B cell (primary cell): ENCODE measurements around the gene DCUN1D2. TPM values are rescaled to one million over a fixed set of nuclear protein-coding genes. Genes with fewer than 3 reads are reported as not detected.
"Not testable (repeated sequence)": the region's sequence is repeated elsewhere in the genome, so short reads cannot be mapped to it uniquely, and the experiment has no call there.

Source experiments
- ATAC-seq: fragments of 200-7000 bp; cut with Tn5 transposase; one replicate; pipeline ENCODE4 v1.10.0; 2021; ENCODE audit warnings: low read depth, mild to moderate bottlenecking, moderate number of reproducible peaks, moderate library complexity
- CTCF ChIA-PET: fragments of 350-600 bp; sonication (Branson Sonifier 250); formaldehyde crosslinking; loops from one replicate; lab custom pipeline; 2021; ENCODE audit warnings: antibody characterized with exemption, inconsistent platforms; lab: Charles Lee
- POLR2A ChIA-PET: fragments of 350-600 bp; sonication (Branson Sonifier 250); formaldehyde crosslinking; loops from one replicate; lab custom pipeline; 2021; ENCODE audit warnings: antibody characterized with exemption; lab: Charles Lee
- DNase-seq: peaks from one replicate; pipeline ENCODE4 v3.0.0; 2013
- H2AFZ ChIP-seq: 2 replicates; pipeline ENCODE4 v1.6.1; 2012; ENCODE audit warnings: mild to moderate bottlenecking, low read depth, low read length; ENCODE audit not compliant: insufficient read depth, poor library complexity, severe bottlenecking
- H3K27ac ChIP-seq, 2 donors: 1 replicate in 1 of 2; 2 replicates in 1 of 2; pipeline ENCODE4 v1.5.1; 2012 to 2013; ENCODE audit warnings: low read length in 2 of 2, mild to moderate bottlenecking in 2 of 2, moderate library complexity in 1 of 2
- H3K27me3 ChIP-seq, 4 experiments: fragments of 200-600 bp in 1 of 4; sonication (generic) in 1 of 4; replicated peaks in 1 of 4; 1 replicate in 2 of 4; 2 replicates in 2 of 4; pipeline versions ENCODE4 v1.6.1 to v1.7.0; 2013 to 2016; ENCODE audit warnings: low read length in 3 of 4, mild to moderate bottlenecking in 2 of 4, mixed read lengths in 1 of 4, moderate library complexity in 1 of 4; ENCODE audit not compliant: insufficient read depth in 4 of 4, control insufficient read depth in 3 of 4; ENCODE audit errors: control extremely low read depth in 1 of 4
- H3K36me3 ChIP-seq, 2 experiments: replicated peaks in 1 of 2; 1 replicate in 1 of 2; 2 replicates in 1 of 2; pipeline versions ENCODE4 v1.6.1 to v1.7.1; 2013; ENCODE audit warnings: low read length in 1 of 2; ENCODE audit not compliant: insufficient read depth in 2 of 2, control insufficient read depth in 1 of 2; ENCODE audit errors: control extremely low read depth in 1 of 2, extremely low read depth in 1 of 2
- H3K4me1 ChIP-seq, 2 donors: fragments of 200-600 bp in 1 of 2; sonication (generic) in 1 of 2; 1 replicate in 1 of 2; 2 replicates in 1 of 2; pipeline versions ENCODE4 v1.5.1 to v1.6.1; 2013 to 2017; ENCODE audit warnings: low read length in 2 of 2; ENCODE audit not compliant: control insufficient read depth in 2 of 2, insufficient read depth in 2 of 2
- H3K4me2 ChIP-seq: replicated peaks from 2 replicates; pipeline ENCODE3; 2012; ENCODE audit warnings: mild to moderate bottlenecking, low read depth, low read length; ENCODE audit not compliant: poor library complexity, severe bottlenecking
- H3K4me3 ChIP-seq, 5 experiments: fragments of 200-600 bp in 1 of 5; sonication (generic) in 1 of 5; 1 replicate in 3 of 5; 2 replicates in 2 of 5; pipeline versions ENCODE4 v1.5.1 to v1.7.0; 2011 to 2016; ENCODE audit warnings: low read length in 4 of 5, mild to moderate bottlenecking in 4 of 5, low read depth in 2 of 5, control low read depth in 1 of 5, moderate library complexity in 1 of 5; ENCODE audit not compliant: insufficient read depth in 1 of 5; ENCODE audit errors: control extremely low read depth in 1 of 5, extremely low read depth in 1 of 5
- H3K79me2 ChIP-seq: fragments of 200-600 bp; sonication (generic); one replicate; pipeline ENCODE4 v1.6.0; 2016; ENCODE audit warnings: low read length; ENCODE audit not compliant: control insufficient read depth, insufficient read depth
- H3K9ac ChIP-seq: fragments of 200-600 bp; sonication (generic); 2 replicates; pipeline ENCODE4 v1.6.1; 2017; ENCODE audit warnings: mild to moderate bottlenecking, low read length, moderate library complexity
- H3K9me3 ChIP-seq, 3 donors: one replicate each; pipeline versions ENCODE4 v1.6.1 to v1.7.1; 2013; ENCODE audit warnings: low read length in 2 of 3; ENCODE audit not compliant: control insufficient read depth in 2 of 3, insufficient read depth in 1 of 3; ENCODE audit errors: control extremely low read depth in 1 of 3
- H4K20me1 ChIP-seq: 2 replicates; pipeline ENCODE4 v1.6.0; 2012; ENCODE audit warnings: mild to moderate bottlenecking, low read length; ENCODE audit not compliant: insufficient read depth, control insufficient read depth, poor library complexity, severe bottlenecking
- H3K27ac Mint-ChIP-seq: one replicate; pipeline ENCODE4 v1.8.0; 2021; ENCODE audit warnings: mixed read lengths
- H3K27me3 Mint-ChIP-seq: one replicate; pipeline ENCODE4 v1.8.0; 2021; ENCODE audit warnings: mixed read lengths
- H3K4me1 Mint-ChIP-seq: one replicate; pipeline ENCODE4 v1.8.0; 2021; ENCODE audit warnings: mixed read lengths
- H3K4me3 Mint-ChIP-seq: one replicate; pipeline ENCODE4 v1.8.0; 2021; ENCODE audit warnings: mixed read lengths
- H3K9me3 Mint-ChIP-seq: one replicate; pipeline ENCODE4 v1.8.0; 2022; ENCODE audit warnings: mixed read lengths; ENCODE audit not compliant: insufficient read depth
- CTCF ChIP-seq: fragments of 200-600 bp; IDR thresholded peaks from one replicate; pipeline ENCODE4 v1.8.0; 2022; ENCODE audit warnings: antibody characterized with exemption, mild to moderate bottlenecking
- EZH2 ChIP-seq: IDR thresholded peaks from 2 replicates; pipeline ENCODE4 v1.6.1; 2012; ENCODE audit warnings: borderline replicate concordance, low read depth, mild to moderate bottlenecking, moderate library complexity, low read length; ENCODE audit not compliant: insufficient read depth, poor library complexity, severe bottlenecking
- WGBS: methylation state at CpG from one replicate; pipeline ENCODE4 v1.1.5; 2013; ENCODE audit warnings: missing lambda C conversion rate; ENCODE audit not compliant: insufficient coverage; 5-methylcytosine and 5-hydroxymethylcytosine counted together
- intact Hi-C: fragments of 100-400 bp; cut with micrococcal nuclease; formaldehyde crosslinking; loops from one replicate; pipeline ENCODE4 v1.10.0; 2022
- polyA plus RNA-seq: library from polyadenylated mRNA; depleted of rRNA; stranded (reverse); fragments of >200 nt; gene quantifications from 2 replicates; pipeline ENCODE4 v1.2.3, GENCODE V29; 2012
- total RNA-seq, 2 donors: library from RNA; stranded (reverse); fragments of 120-200 nt in 1 of 2; gene quantifications; 1 replicate in 1 of 2; 2 replicates in 1 of 2; pipeline versions ENCODE4 v1.2.3 to v1.2.4, GENCODE V29; 2013 to 2022

Gene DCUN1D2
- total and polyA plus RNA-seq, 2 donors (not counting 1 experiment from before 2014, with no cell fraction given), result 15.3 to 41.3 TPM

GRCh38 chr13:113471844-113472243 is 18.7 kb downstream of the DCUN1D2 start:
- Mint-ChIP-seq H3K9me3 (no peaks in the 10 kb centered on the region), H3K27ac (no peak overlapping the region), H3K4me1 (no peaks in the 10 kb centered on the region), H3K4me3 (no peak overlapping the region), H3K27me3 (no peaks in the 10 kb centered on the region)
- Histone ChIP-seq H2AFZ (no peak overlapping the region), H3K27me3 (no peaks in the 10 kb centered on the region), H3K36me3 (peaks cover 0 to 31% of the 10 kb centered on the region in 2 experiments), H3K9me3 (no peaks in the 10 kb centered on the region), H3K27ac (no peak overlapping the region), H3K9ac (no peak overlapping the region), H3K4me1 (no peaks in the 10 kb centered on the region), H3K79me2 (no peaks in the 10 kb centered on the region), H3K4me3 (no peak overlapping the region), H4K20me1 (no peaks in the 10 kb centered on the region), H3K4me2 (no peak overlapping the region)
- intact Hi-C loops, result no loop called here
- TF ChIP-seq CTCF (no peak), EZH2 (no peak)
- CTCF ChIA-PET, result no interaction called here
- DNase-seq, result no peak
- WGBS, result 97% methylated on average over 9 of the region's 11 CpGs
- POLR2A ChIA-PET, result no interaction called here
- no peak for ATAC-seq

DNA sequence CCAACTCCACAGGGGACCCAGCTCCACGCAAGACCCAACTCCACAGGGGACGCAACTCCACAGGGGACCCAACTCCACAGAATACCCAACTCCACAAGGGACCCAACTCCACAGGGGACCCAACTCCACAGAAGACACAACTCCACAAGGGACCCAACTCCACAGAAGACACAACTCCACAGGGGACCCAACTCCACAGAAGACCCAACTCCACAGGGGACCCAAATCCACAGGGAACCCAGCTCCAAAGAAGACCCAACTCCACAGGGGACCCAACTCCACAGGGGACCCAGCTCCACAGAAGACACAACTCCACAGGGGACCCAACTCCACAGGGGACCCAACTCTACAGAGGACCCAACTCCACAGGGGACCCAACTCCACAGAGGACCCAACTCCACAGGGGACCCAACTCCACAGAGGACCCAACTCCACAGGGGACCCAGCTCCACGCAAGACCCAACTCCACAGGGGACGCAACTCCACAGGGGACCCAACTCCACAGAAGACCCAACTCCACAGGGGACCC is 19.8 kb downstream of the DCUN1D2 start:
- WGBS, result 100% methylated on average over 3 of the region's 4 CpGs
- DNase-seq, CTCF ChIA-PET, H3K9me3 Mint-ChIP-seq, H3K27ac ChIP-seq, POLR2A ChIA-PET, H3K27me3 ChIP-seq, H3K4me1 ChIP-seq, H3K4me1 Mint-ChIP-seq, H3K27me3 Mint-ChIP-seq, H3K79me2 ChIP-seq, ATAC-seq, intact Hi-C loops, H3K4me2 ChIP-seq, H3K9me3 ChIP-seq, H2AFZ ChIP-seq, H3K9ac ChIP-seq, H3K4me3 ChIP-seq, H3K4me3 Mint-ChIP-seq, H4K20me1 ChIP-seq, H3K27ac Mint-ChIP-seq: not testable (repeated sequence)
- H3K36me3 ChIP-seq, result peaks cover 0 to 29% of the 10 kb centered on the region in 2 experiments
